Activated CD4-positive, alpha-beta memory T cell treated with anti-CD3 and anti-CD28 coated beads for 36 hours (primary cell): Measurements from ENCODE around the gene ADISSP. TPM values are rescaled to one million over a fixed set of nuclear protein-coding genes. Genes with fewer than 3 reads are reported as not detected.

Source experiments
- CTCF ChIA-PET: fragments of 350-600 bp; sonication (Branson Sonifier 250); formaldehyde crosslinking; loops from one replicate; lab custom pipeline; 2021; ENCODE audit warnings: antibody characterized with exemption, inconsistent platforms; lab: Charles Lee
- POLR2A ChIA-PET: fragments of 350-600 bp; sonication (Branson Sonifier 250); formaldehyde crosslinking; loops from one replicate; lab custom pipeline; 2021; ENCODE audit warnings: antibody characterized with exemption; lab: Charles Lee
- DNase-seq: peaks from one replicate; pipeline ENCODE4 v3.0.0-alpha.2; 2020
- H3K27ac Mint-ChIP-seq: one replicate; pipeline ENCODE4 v1.8.0; 2021; ENCODE audit warnings: mixed read lengths
- H3K27me3 Mint-ChIP-seq: one replicate; pipeline ENCODE4 v1.8.0; 2021; ENCODE audit warnings: mixed read lengths
- H3K36me3 Mint-ChIP-seq: one replicate; pipeline ENCODE4 v1.8.0; 2021; ENCODE audit warnings: mixed read lengths
- H3K4me1 Mint-ChIP-seq: one replicate; pipeline ENCODE4 v1.8.0; 2021; ENCODE audit warnings: low read depth, mixed read lengths
- H3K4me3 Mint-ChIP-seq: one replicate; pipeline ENCODE4 v1.8.0; 2021; ENCODE audit warnings: mild to moderate bottlenecking, mixed read lengths
- H3K9me3 Mint-ChIP-seq: one replicate; pipeline ENCODE4 v1.8.0; 2021; ENCODE audit warnings: mixed read lengths
- intact Hi-C: fragments of 100-400 bp; cut with micrococcal nuclease; formaldehyde crosslinking; loops from one replicate; pipeline ENCODE4 v1.15.1; 2023
- total RNA-seq, 2 experiments: library from RNA; stranded (reverse); gene quantifications; one replicate each; pipeline ENCODE4 v1.2.3, GENCODE V29; 2021

The ADISSP gene
- total RNA-seq, 2 experiments from 2014 or later, result 50.6 to 51.4 TPM

DNA sequence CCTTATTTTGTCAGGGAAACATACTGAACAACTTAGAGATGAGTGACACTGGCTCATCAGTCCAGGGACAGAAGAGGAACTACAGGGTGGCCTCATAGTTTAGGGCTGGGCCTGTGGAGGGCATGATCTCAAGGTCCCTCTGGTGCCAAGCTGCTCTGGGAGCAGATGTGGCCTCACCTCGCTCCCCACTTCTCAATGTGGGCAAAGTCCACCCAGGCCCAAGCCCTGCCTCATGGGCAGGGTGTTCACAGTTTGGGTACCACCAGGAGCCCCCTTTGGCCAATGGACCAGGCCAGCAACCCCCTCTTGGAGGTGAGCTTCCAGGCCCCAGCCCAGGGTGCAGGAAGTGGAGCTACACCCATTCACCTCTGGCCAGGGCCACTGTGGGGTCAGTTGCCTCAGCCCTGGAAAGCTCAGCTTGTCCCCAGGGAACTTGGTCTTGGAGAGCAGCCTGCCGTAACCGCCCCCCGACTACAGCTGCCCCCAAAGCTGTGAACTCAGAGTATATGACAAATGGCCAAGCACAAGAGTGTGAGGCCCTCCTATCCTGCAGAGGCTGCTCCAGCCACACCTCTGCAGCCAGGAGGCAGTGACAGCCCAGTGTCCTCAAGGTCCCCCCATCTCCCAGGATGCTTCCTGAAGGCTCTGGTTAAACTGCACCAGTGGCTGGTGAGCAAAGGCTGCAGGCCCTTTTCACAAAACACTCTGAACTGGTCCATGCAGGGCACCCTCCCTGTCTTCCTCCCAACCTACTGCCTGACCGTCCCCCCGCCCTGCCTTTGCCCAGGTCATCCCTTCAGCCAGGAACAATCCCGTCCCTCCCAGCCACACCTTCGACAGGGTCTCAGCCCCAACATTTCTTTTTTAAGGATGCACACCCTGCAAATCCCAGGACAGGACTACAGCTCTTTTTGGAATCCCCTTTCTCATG, 3.6 kb downstream of the ADISSP start:
- ChIA-PET CTCF (interaction anchor here (1.2 kb wide), 1 partner anchor 53 kb away, joined by 3 read pairs; no protein-coding TSS in a partner anchor), POLR2A (no interaction called here)
- Mint-ChIP-seq H3K36me3 (no peaks in the 10 kb centered on the region), H3K4me3 (no peak overlapping the region), H3K27ac (no peak overlapping the region), H3K9me3 (no peaks in the 10 kb centered on the region), H3K27me3 (no peaks in the 10 kb centered on the region), H3K4me1 (peaks cover 20% of the 10 kb centered on the region)
- DNase-seq, result no peak
- intact Hi-C loops, result no loop called here

DNA sequence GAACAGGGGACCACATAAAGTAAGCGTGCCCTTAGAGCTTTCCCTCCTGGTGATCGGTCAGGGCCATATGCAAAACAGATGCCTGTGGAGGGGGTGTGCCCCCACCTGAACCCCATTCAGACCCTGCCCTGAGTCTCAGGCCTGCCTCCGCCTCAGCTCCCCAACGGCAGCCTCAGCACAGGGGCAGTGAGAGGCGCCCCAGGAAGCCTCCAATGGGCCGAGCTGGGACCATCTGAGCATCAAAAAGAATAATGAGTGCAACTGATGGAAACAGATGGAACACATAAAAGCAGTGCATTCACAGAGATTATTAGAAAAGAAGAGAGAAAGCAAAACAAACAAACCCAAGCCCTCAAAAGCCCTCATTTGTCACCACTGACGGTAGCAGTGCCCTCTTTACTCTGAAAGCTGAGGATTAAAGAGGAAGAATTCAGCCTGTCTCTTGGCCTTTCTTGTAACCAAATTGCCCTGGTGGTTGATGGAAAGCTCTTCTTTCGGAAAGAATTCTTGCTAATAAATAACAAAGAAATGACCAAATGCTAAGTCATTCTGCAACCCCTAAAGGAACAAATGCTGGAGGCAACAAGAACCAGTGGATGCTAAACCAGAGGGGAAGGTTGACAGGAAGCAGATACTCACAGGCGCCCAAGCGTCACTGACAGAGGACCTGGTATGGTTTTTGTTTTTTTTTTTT, 6.8 kb downstream of the ADISSP start:
- no peak overlapping the region for H3K4me3 Mint-ChIP-seq
- peaks cover 3% of the 10 kb centered on the region for H3K4me1 Mint-ChIP-seq
- H3K9me3 Mint-ChIP-seq, result no peaks in the 10 kb centered on the region
- DNase-seq, result no peak
- CTCF ChIA-PET, result interaction anchor here (2.3 kb wide), 1 partner anchor 11 kb away, joined by 10 read pairs; no protein-coding TSS in a partner anchor
- H3K27me3 Mint-ChIP-seq, result no peaks in the 10 kb centered on the region
- no peak overlapping the region for H3K27ac Mint-ChIP-seq
- POLR2A ChIA-PET, result no interaction called here
- intact Hi-C loops, result no loop called here
- peaks cover 11% of the 10 kb centered on the region for H3K36me3 Mint-ChIP-seq

DNA sequence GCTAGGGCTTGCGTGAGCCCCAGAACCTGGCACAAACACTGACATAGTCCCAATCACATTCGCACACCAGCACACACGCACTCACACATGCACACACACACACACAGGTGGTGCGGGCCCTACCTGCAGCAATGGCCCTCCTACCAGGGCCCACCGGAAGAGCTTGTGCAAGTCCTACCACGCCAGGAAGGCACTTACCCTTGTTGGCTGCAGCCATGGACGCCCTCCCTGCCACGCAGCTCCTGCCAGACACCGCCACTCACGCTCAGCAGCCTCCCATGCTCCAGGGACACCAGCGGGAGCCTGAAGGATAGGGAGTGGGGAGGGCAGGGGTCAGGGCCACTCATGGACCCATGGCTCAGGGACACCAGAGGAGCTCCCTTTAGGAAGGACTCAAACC, 7.7 kb downstream of the ADISSP start:
- ChIA-PET POLR2A (no interaction called here), CTCF (interaction anchor here (1.0 to 2.3 kb wide), 2 partner anchors 10 to 660 kb away, joined by 3 to 10 read pairs; no protein-coding TSS in a partner anchor)
- no peaks in the 10 kb centered on the region for H3K4me1 Mint-ChIP-seq
- DNase-seq, result no peak
- intact Hi-C loops, result no loop called here
- H3K27me3 Mint-ChIP-seq, result no peaks in the 10 kb centered on the region
- no peak overlapping the region for H3K4me3 Mint-ChIP-seq
- H3K36me3 Mint-ChIP-seq, result peaks cover 11% of the 10 kb centered on the region
- H3K27ac Mint-ChIP-seq, result no peak overlapping the region
- H3K9me3 Mint-ChIP-seq, result no peaks in the 10 kb centered on the region

DNA sequence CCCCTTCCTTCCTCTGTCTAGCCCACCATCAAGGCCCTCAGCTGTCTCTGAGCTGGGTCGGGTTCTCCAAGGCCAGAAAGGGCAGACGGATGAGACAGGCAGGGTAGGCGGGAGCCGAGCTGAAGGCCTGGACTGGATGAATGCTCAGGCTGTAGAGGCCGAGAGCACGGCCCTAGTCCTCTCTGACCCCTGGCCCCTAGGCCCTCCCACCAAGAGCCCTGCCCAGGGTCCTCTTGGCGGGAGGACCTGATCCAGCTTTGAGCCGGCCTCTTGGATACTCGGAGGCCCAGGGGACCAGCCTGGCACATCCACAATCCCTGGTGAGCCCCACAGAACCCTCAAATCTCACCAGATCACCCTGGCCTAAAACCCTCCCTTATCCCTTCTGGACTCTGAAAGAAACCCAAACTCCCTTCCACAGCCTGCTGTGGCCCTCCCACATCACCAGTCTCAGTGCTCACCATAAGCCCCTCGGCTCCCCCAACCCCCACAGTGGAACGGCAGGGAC, 8.2 kb downstream of the ADISSP start:
- Mint-ChIP-seq H3K27ac (no peak overlapping the region), H3K4me3 (no peak overlapping the region), H3K9me3 (no peaks in the 10 kb centered on the region), H3K36me3 (peaks cover 13% of the 10 kb centered on the region), H3K27me3 (no peaks in the 10 kb centered on the region), H3K4me1 (no peaks in the 10 kb centered on the region)
- intact Hi-C loops, result no loop called here
- no peak for DNase-seq
- ChIA-PET CTCF (interaction anchor here (1.0 to 2.6 kb wide), 3 partner anchors 8 to 659 kb away, joined by 3 to 10 read pairs (median 10); partner anchors contain the start of gene ADISSP), POLR2A (no interaction called here)

DNA sequence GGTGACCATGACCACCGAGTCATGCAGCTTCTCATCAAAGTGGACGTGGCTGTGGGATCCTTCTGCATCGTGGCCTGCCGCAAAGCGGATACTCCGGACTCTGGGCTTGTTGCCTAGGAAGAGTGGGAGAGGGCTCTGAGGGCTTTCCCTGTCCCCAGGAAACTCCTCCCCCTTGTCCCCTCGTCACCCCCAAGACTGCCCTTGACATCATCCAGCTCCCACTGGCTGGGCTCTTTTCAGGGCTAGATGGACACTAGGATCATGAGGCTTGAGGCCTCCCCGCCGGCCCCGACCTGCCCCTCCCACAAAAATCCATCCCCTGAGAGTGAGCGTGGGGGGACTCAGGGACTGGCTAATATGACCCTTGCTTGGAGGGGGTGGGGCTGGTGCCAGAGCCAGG, 9.0 kb downstream of the ADISSP start:
- POLR2A ChIA-PET, result no interaction called here
- H3K27me3 Mint-ChIP-seq, result no peaks in the 10 kb centered on the region

DNA sequence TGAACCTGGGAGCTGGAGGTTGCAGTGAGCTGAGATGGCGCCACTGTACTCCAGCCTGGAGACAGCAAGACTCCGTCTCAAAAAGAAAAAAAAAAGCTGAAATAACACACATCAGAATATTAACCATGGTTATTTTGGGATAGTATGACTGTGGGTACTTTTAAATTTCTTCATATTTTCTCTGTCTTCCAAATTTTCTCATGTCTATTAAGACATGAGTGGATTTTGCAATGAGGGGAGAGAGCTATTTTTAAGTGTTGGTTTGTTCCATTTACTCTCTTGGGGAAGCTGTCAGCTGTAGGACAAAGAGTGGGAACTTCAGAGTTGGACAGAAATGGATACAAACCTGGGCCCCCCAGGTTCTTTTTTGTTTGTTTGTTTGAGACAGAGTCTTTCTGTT, 10.3 kb downstream of the ADISSP start:
- DNase-seq, result no peak
- Mint-ChIP-seq H3K27ac (no peak overlapping the region), H3K4me1 (peaks cover 3% of the 10 kb centered on the region), H3K27me3 (no peaks in the 10 kb centered on the region), H3K4me3 (no peak overlapping the region), H3K36me3 (peaks cover 13% of the 10 kb centered on the region), H3K9me3 (no peaks in the 10 kb centered on the region)
- CTCF ChIA-PET, result interaction anchor here (1.3 to 2.6 kb wide), 5 partner anchors 8 to 97 kb away, joined by 3 to 10 read pairs (median 7); partner anchors contain the start of gene ADISSP
- intact Hi-C loops, result no loop called here
- POLR2A ChIA-PET, result no interaction called here

More for the DNA sequence above, 9.0 kb downstream of the ADISSP start:
- Mint-ChIP-seq H3K4me1 (no peaks in the 10 kb centered on the region), H3K4me3 (no peak overlapping the region), H3K36me3 (peaks cover 13% of the 10 kb centered on the region), H3K9me3 (no peaks in the 10 kb centered on the region), H3K27ac (no peak overlapping the region)
- intact Hi-C loops, result no loop called here
- no peak for DNase-seq
- CTCF ChIA-PET, result interaction anchor here (0.6 to 2.6 kb wide), 4 partner anchors 9 to 96 kb away, joined by 3 to 10 read pairs (median 7); partner anchors contain the start of gene ADISSP

DNA sequence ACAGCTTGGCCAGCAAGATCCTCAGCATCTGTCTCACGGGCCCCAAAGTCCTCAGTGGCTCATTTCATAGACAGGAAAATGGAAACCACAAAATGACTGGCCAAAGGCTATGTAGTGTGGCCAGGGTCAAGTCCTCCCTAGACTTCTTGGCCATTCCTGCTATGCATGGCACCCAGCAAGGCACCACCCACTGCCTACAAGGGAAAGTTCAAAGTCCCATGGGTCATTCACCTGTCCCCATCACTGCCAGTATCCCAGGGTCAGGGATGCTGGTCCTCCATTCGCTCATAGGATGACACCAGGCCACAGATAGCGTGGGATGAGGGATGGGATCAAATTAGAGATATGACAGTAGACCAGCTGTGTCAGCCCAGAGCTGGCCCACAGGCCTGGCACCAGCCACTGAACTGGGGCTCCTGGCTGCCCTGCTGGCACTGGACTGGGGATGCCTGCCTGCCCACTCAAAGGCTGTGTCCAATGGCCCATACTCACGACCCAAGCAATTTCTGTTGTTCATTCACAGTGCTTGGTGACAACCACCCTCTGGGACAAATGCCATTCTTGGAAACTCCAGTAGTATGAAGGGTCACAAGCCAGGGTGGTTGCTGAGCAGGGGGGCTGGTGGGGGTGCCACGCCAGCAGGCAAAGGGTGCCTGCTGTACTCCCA, 11.6 kb downstream of the ADISSP start:
- Mint-ChIP-seq H3K9me3 (no peaks in the 10 kb centered on the region), H3K27me3 (no peaks in the 10 kb centered on the region), H3K4me1 (peaks cover 6% of the 10 kb centered on the region), H3K4me3 (no peak overlapping the region), H3K27ac (no peak overlapping the region), H3K36me3 (peaks cover 13% of the 10 kb centered on the region)
- POLR2A ChIA-PET, result no interaction called here
- no peak for DNase-seq
- intact Hi-C loops, result no loop called here
- CTCF ChIA-PET, result interaction anchor here (0.9 to 1.3 kb wide), 4 partner anchors 11 to 100 kb away, joined by 3 to 6 read pairs (median 4); no protein-coding TSS in a partner anchor

DNA sequence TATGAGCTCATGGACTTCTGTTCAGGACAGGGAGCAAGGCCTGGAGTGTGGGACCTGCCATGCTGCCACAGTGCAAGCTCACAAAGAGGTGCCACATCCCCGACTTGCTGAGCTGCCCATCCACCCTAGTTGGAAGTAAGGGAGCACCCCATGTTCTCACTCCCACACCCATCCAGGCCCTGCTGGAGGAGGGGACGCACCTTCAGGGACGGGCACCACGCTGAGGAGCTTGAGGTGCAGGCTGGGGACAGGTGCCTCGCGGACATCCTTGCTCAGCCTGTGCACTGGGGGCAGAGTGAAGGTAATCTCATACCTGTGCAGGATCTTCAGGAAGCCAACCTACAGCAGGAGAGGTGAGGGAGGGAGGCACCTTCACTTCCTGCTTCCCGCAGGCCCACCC, 12.3 kb downstream of the ADISSP start:
- ChIA-PET CTCF (interaction anchor here (0.7 to 1.3 kb wide), 3 partner anchors 10 to 100 kb away, joined by 3 to 6 read pairs (median 4); partner anchors contain the start of gene ADISSP), POLR2A (no interaction called here)
- peaks cover 6% of the 10 kb centered on the region for H3K4me1 Mint-ChIP-seq
- intact Hi-C loops, result no loop called here
- H3K9me3 Mint-ChIP-seq, result no peaks in the 10 kb centered on the region
- H3K36me3 Mint-ChIP-seq, result peaks cover 15% of the 10 kb centered on the region
- no peak for DNase-seq
- no peak overlapping the region for H3K4me3 Mint-ChIP-seq
- no peak overlapping the region for H3K27ac Mint-ChIP-seq
- no peaks in the 10 kb centered on the region for H3K27me3 Mint-ChIP-seq

DNA sequence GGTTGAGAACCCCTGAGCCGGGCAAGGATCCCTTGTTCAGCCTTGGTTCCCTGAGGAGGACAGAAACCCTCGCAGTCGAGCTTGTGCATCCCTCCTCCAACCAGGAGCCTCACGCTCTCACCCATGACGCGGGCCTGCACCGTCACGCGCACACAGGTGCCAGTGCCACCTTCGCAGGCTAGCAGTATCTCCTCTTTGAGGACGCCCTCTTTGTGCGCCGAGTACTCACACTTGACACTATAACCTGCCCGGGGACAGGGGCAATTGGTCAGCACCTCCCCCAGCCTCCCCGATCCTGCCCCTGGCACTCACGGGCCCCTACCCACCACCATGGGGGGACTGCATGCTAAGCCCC, 13.3 kb downstream of the ADISSP start:
- H3K36me3 Mint-ChIP-seq, result peaks cover 15% of the 10 kb centered on the region
- CTCF ChIA-PET, result interaction anchor here (0.6 to 4.7 kb wide), 5 partner anchors 14 to 754 kb away, joined by 3 to 26 read pairs (median 8); partner anchors contain the start of gene AP5S1
- no peak overlapping the region for H3K27ac Mint-ChIP-seq
- intact Hi-C loops, result no loop called here
- H3K4me1 Mint-ChIP-seq, result peaks cover 6% of the 10 kb centered on the region
- DNase-seq, result no peak
- H3K27me3 Mint-ChIP-seq, result no peaks in the 10 kb centered on the region
- no peak overlapping the region for H3K4me3 Mint-ChIP-seq
- no peaks in the 10 kb centered on the region for H3K9me3 Mint-ChIP-seq
- POLR2A ChIA-PET, result no interaction called here

DNA sequence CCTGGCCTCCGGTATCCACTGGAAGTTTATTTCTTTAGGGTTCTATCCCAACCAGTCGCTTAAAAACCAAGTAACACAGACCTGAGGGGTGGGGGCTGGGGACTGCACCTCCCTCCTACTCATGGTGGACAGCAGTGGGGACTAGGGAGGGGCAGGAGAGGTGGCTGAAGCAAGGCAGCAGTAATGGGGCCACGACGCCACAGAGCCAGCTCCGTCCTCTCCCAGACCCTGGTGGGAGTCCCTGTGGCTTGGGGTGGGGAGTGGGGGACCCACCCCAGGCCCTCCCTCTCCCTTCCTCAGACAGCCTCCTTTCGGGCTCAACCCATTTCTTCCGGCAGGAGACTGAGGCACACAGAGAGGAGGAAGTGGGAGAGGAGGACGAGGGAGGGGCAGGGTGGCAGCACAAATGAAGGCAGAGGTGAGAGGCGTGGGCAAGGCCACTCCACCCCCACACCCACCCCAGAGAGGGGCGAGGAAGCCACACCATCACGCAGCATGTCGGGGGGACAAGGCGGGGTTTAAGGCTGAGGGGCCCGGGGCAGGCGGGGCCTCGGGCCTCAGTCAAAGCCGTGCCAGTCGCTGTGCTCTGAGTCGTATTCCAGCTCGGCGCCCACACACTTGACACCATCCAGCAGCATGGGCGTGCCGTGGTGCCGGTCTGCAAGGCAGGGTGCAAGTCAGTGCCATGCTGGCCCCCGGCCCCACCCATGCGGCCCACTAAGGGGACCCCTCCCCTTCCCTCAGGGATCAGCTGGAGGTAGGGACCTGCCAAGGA, 13.9 kb downstream of the ADISSP start:
- POLR2A ChIA-PET, result no interaction called here
- Mint-ChIP-seq H3K4me1 (peaks cover 6% of the 10 kb centered on the region), H3K27ac (no peak overlapping the region), H3K9me3 (no peaks in the 10 kb centered on the region), H3K27me3 (no peaks in the 10 kb centered on the region), H3K4me3 (no peak overlapping the region), H3K36me3 (peaks cover 15% of the 10 kb centered on the region)
- no peak for DNase-seq
- CTCF ChIA-PET, result interaction anchor here (1.0 to 4.7 kb wide), 10 partner anchors 12 to 102 kb away, joined by 3 to 26 read pairs (median 6); partner anchors contain the start of genes ADISSP, AP5S1 and CENPB
- intact Hi-C loops, result loop anchor here (1.0 kb wide), 3 partner anchors 15 to 102 kb away; partner anchors contain the start of gene MAVS
